GM12878 (cell line): ENCODE results near the gene CDKN2B-AS1. TPM values are rescaled to one million over a fixed set of nuclear protein-coding genes. Genes with fewer than 3 reads are reported as not detected.

ENCODE experiments used
- CTCF ChIP-seq, 3 experiments: IDR thresholded peaks in 2 of 3; conservative IDR thresholded peaks in 1 of 3; 2 replicates each; pipeline ENCODE4 v1.5.1; 2011; ENCODE audit warnings: low read depth in 3 of 3, low read length in 3 of 3, mild to moderate bottlenecking in 3 of 3, control low read depth in 2 of 3, moderate library complexity in 2 of 3, inconsistent platforms in 1 of 3, mixed read lengths in 1 of 3; ENCODE audit not compliant: control insufficient read depth in 2 of 3, insufficient read depth in 1 of 3; ENCODE audit errors: extremely low read depth in 1 of 3
- E2F8 ChIP-seq: fragments of 450-650 bp; IDR thresholded peaks from 2 replicates; pipeline ENCODE4 v1.6.1; 2018; ENCODE audit warnings: mild to moderate bottlenecking, low read depth, moderate library complexity; ENCODE audit not compliant: partially characterized antibody
- EP300 ChIP-seq, 2 experiments: fragments of 150-350 bp in 1 of 2; IDR thresholded peaks; 2 replicates each; pipeline ENCODE4 v1.6.1; 2011 to 2012; ENCODE audit warnings: low read depth in 2 of 2, low read length in 2 of 2, borderline replicate concordance in 1 of 2, improper control_type of control experiment in 1 of 2, inconsistent platforms in 1 of 2; ENCODE audit not compliant: control insufficient read depth in 1 of 2
- HDAC2 ChIP-seq: fragments of 200-600 bp; sonication (generic); IDR thresholded peaks from 2 replicates; pipeline ENCODE4 v1.6.1; 2017
- LARP7 ChIP-seq: fragments of 450-650 bp; IDR thresholded peaks from 2 replicates; pipeline ENCODE4 v1.6.1; 2017; ENCODE audit warnings: mild to moderate bottlenecking
- NKRF ChIP-seq: fragments of 450-650 bp; conservative IDR thresholded peaks from 2 replicates; pipeline ENCODE4 v1.6.1; 2017; ENCODE audit warnings: mild to moderate bottlenecking, moderate library complexity
- NR2C2 ChIP-seq: IDR thresholded peaks from 2 replicates; pipeline ENCODE4 v1.6.1; 2011; ENCODE audit warnings: borderline replicate concordance, low read depth; ENCODE audit not compliant: control insufficient read depth, insufficient read length
- SKIL ChIP-seq: fragments of 450-650 bp; IDR thresholded peaks from 2 replicates; pipeline ENCODE4 v1.6.1; 2017; ENCODE audit warnings: mild to moderate bottlenecking, low read depth, inconsistent platforms; ENCODE audit not compliant: poor library complexity, severe bottlenecking
- TBL1XR1 ChIP-seq: IDR thresholded peaks from 2 replicates; pipeline ENCODE4 v1.6.1; 2012; ENCODE audit warnings: low read depth, low read length, improper control_type of control experiment
- polyA plus RNA-seq, 11 experiments: library from polyadenylated mRNA; depleted of rRNA in 4 of 11; unstranded in 6 of 11; stranded (reverse) in 5 of 11; fragments of >200 nt; fragmentation: Nextera tagmentation in 4 of 11; fragmentation: Illumina TruSeq in 1 of 11; extraction: Ambion mirVana in 4 of 11; extraction: Trizol in 1 of 11; gene quantifications; 1 replicate in 1 of 11; 2 replicates in 10 of 11; pipeline versions ENCODE4 v1.2.1 to v1.2.3, GENCODE V29; 2011 to 2016; ENCODE audit warnings: inconsistent platforms in 2 of 11, missing spikeins in 2 of 11, low read depth in 1 of 11
- total RNA-seq, 4 experiments: library from RNA; depleted of rRNA in 3 of 4; stranded (reverse); fragments of >200 nt in 3 of 4; fragmentation: Illumina TruSeq in 1 of 4; extraction: Trizol in 1 of 4; gene quantifications; 2 replicates each; pipeline versions ENCODE4 v1.2.1 to v1.2.3, GENCODE V29; 2013 to 2021

CDKN2B-AS1 gene
- total and polyA plus RNA-seq, 10 of the 15 experiments (the other 5 are each of a cell fraction or from before 2014, with no cell fraction given), result 0.22 to 2.2 (median 1.0) TPM; not detected in 1

- TF ChIP-seq NKRF (no peak), E2F8 (no peak), LARP7 (no peak), HDAC2 (no peak), CTCF (IDR thresholded peaks at IDR 0.05 in 2 of 3, conservative IDR thresholded peaks at IDR 0.05 in 1 of 3; ENCODE audit: control insufficient read depth in 2 of 3, extremely low read depth in 1 of 3, insufficient read depth in 1 of 3, low read depth in 3 of 3, low read length in 3 of 3) (no peak), EP300 (IDR thresholded peaks at IDR 0.05; ENCODE audit: borderline replicate concordance in 1 of 2, control insufficient read depth in 1 of 2, low read depth in 2 of 2, low read length in 2 of 2) (no peak), SKIL (no peak), NR2C2 (no peak), TBL1XR1 (no peak)
Observed at GRCh38 chr9:22156586-22156985, 162.0 kb downstream of the CDKN2B-AS1 start (continued).
